BJ (cell line): ENCODE data around the gene AGA. TPM values are rescaled to one million over a fixed set of nuclear protein-coding genes. Genes with fewer than 3 reads are reported as not detected.

ENCODE experiments used
- CTCF ChIA-PET: fragments of 350-600 bp; formaldehyde crosslinking; extraction: SDS; loops from one replicate; lab custom pipeline; 2021; ENCODE audit warnings: antibody characterized with exemption, inconsistent platforms; lab: Yijun Ruan, JAX
- POLR2A ChIA-PET: fragments of 300-600 bp; sonication (Branson Sonifier 250); formaldehyde crosslinking; extraction: SDS; loops from one replicate; lab custom pipeline; 2021; ENCODE audit warnings: antibody characterized with exemption; lab: Charles Lee
- DNase-seq: peaks from one replicate; pipeline ENCODE4 v3.0.0-alpha.2; 2011; ENCODE audit warnings: low read depth
- H3K27me3 ChIP-seq: 2 replicates; pipeline ENCODE4 v1.6.0; 2011; ENCODE audit warnings: low read length; ENCODE audit not compliant: control insufficient read depth, insufficient read depth
- H3K36me3 ChIP-seq: 2 replicates; pipeline ENCODE4 v1.5.1; 2011; ENCODE audit warnings: low read length; ENCODE audit not compliant: control insufficient read depth, insufficient read depth
- H3K4me3 ChIP-seq: 2 replicates; pipeline ENCODE4 v1.5.1; 2011; ENCODE audit warnings: low read depth, mild to moderate bottlenecking, control low read depth, low read length
- polyA plus RNA-seq: library from polyadenylated mRNA; depleted of rRNA; stranded (reverse); fragments of >200 nt; gene quantifications from 2 replicates; pipeline ENCODE4 v1.2.3, GENCODE V29; 2011
- TF ChIP-seq, protein P1 (sequence below): IDR thresholded peaks from 2 replicates; pipeline ENCODE4 v1.5.1; 2011; ENCODE audit warnings: low read depth, mild to moderate bottlenecking, control low read depth, inconsistent platforms, low read length, moderate library complexity; ENCODE audit not compliant: insufficient read depth

Gene AGA
- polyA plus RNA-seq, 1 experiment, result 102 TPM

DNA sequence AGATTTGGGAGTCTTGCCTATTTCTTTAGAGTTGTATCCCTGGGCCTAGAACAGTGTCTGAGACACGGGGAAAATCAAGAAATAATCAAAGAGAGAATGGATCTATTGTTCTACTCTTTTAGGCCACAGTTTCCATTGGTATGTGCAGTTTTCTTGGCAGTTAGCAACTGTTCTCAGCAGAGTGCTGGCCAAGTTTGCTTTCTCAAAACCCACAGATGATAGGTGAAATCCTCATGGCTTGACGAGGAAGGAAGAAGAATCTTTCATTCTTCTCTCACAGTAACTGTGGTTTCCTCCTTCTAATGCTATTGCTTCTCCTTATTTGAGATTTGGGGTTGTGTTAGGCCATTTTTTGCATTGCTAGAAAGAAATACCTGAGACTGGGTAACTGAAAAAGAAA, 42.2 kb downstream of the AGA start:
- ChIA-PET CTCF (interaction anchor here (1.1 kb wide), 1 partner anchor 21 kb away, joined by 3 read pairs; no protein-coding TSS in a partner anchor), POLR2A (no interaction called here)
- Histone ChIP-seq H3K27me3 (no peaks in the 10 kb centered on the region), H3K36me3 (no peaks in the 10 kb centered on the region), H3K4me3 (no peak overlapping the region)
- TF ChIP-seq, protein P1, sequence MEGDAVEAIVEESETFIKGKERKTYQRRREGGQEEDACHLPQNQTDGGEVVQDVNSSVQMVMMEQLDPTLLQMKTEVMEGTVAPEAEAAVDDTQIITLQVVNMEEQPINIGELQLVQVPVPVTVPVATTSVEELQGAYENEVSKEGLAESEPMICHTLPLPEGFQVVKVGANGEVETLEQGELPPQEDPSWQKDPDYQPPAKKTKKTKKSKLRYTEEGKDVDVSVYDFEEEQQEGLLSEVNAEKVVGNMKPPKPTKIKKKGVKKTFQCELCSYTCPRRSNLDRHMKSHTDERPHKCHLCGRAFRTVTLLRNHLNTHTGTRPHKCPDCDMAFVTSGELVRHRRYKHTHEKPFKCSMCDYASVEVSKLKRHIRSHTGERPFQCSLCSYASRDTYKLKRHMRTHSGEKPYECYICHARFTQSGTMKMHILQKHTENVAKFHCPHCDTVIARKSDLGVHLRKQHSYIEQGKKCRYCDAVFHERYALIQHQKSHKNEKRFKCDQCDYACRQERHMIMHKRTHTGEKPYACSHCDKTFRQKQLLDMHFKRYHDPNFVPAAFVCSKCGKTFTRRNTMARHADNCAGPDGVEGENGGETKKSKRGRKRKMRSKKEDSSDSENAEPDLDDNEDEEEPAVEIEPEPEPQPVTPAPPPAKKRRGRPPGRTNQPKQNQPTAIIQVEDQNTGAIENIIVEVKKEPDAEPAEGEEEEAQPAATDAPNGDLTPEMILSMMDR, result no peak
- DNase-seq, result no peak

DNA sequence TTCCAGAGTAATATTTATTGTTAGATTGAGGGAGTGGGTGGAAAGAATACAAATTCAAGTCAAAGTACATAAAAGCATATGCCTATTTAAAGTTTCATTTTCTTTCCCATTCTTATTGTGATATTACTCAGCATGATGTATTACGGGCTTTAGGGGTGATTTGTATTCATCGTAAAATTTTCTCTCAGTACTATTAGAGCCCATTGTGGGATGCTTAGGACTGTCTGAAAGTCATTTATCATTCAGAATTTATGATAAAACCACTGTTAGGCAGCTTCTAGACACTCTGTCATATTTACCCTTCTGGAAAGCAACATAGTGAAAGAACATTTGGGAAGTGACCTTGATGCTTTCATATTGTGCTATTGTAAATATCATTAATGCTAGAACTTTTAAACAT, 45.9 kb downstream of the AGA start:
- H3K36me3 ChIP-seq, result no peaks in the 10 kb centered on the region
- H3K27me3 ChIP-seq, result no peaks in the 10 kb centered on the region
- ChIA-PET POLR2A (no interaction called here), CTCF (interaction anchor here (0.6 kb wide), 1 partner anchor 70 kb away, joined by 3 read pairs; no protein-coding TSS in a partner anchor)
- no peak for DNase-seq
- TF ChIP-seq, protein P1, result no peak
- no peak overlapping the region for H3K4me3 ChIP-seq

DNA sequence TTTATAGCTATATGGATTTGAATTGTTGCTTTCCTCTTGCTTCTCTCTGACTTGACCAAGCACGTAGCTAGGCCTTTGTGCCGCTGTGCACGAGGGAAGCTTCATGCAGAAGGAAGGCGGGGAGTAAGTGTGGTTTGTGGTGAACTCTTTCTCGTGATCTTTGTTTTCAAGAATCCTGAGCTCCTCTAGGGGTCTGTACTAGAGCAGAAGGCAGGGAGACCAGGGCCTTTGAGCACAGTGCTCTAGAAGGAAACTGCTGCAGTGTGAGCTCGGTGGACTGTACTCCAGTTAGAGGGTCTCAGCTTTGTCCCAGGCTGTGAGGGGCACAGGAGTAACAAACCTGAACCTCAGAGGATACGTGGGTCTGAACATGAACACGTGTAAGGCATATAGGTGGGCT, 49.0 kb downstream of the AGA start:
- no peaks in the 10 kb centered on the region for H3K36me3 ChIP-seq
- TF ChIP-seq, protein P1, result no peak
- no peak for DNase-seq
- ChIA-PET CTCF (interaction anchor here (0.5 kb wide), 1 partner anchor 57 kb away, joined by 3 read pairs; no protein-coding TSS in a partner anchor), POLR2A (no interaction called here)
- H3K27me3 ChIP-seq, result no peaks in the 10 kb centered on the region
- no peak overlapping the region for H3K4me3 ChIP-seq

DNA sequence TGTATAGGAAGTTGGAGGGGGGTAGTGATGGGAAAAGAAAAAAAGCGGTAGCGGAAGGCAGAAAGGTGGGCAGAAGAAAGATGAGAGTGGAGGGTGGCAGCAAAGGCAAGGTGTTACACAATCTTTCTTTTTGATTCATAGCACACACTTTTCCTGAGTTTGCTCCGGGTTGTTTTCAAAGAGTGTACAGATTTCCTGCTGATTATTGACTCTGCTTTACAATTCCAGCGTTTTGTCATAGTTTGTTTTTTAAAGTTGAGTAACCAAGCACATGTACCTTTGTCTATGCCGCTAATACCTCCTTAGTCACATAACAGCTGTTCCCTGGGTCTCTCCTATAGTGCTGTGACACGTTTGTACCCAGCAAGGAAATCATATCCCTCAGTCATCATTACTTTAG, 50.3 kb downstream of the AGA start:
- DNase-seq, result no peak
- POLR2A ChIA-PET, result no interaction called here
- Histone ChIP-seq H3K4me3 (no peak overlapping the region), H3K36me3 (no peaks in the 10 kb centered on the region), H3K27me3 (no peaks in the 10 kb centered on the region)
- TF ChIP-seq, protein P1, result no peak
- CTCF ChIA-PET, result no interaction called here

DNA sequence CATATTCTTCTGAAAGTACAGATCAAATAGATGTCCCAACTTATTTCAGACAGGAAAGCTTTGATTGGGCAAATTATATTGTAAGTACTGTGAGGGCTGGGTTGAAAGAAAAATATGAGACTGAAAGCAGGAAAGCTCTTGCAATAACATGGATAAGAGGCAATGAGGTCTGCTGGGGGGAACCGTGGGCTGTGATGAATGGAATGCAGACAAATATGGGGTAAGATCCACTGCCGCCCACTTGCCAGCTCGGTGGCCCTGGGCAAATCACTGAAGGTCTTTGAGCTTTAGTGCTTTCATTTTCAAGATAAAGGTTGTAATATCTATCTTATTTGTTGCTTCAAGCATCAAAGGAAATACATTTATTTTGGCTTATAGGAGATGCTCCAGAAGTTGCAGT, 51.0 kb downstream of the AGA start:
- ChIA-PET POLR2A (no interaction called here), CTCF (no interaction called here)
- Histone ChIP-seq H3K4me3 (no peak overlapping the region), H3K27me3 (no peaks in the 10 kb centered on the region), H3K36me3 (no peaks in the 10 kb centered on the region)
- no peak for DNase-seq
- TF ChIP-seq, protein P1, result no peak
